ENCODE results near the gene RNU6-9.
"Not testable (repeated sequence)": the region's sequence is repeated elsewhere in the genome, so short reads cannot be mapped to it uniquely, and the experiment has no call there.

RNU6-9 gene

DNA sequence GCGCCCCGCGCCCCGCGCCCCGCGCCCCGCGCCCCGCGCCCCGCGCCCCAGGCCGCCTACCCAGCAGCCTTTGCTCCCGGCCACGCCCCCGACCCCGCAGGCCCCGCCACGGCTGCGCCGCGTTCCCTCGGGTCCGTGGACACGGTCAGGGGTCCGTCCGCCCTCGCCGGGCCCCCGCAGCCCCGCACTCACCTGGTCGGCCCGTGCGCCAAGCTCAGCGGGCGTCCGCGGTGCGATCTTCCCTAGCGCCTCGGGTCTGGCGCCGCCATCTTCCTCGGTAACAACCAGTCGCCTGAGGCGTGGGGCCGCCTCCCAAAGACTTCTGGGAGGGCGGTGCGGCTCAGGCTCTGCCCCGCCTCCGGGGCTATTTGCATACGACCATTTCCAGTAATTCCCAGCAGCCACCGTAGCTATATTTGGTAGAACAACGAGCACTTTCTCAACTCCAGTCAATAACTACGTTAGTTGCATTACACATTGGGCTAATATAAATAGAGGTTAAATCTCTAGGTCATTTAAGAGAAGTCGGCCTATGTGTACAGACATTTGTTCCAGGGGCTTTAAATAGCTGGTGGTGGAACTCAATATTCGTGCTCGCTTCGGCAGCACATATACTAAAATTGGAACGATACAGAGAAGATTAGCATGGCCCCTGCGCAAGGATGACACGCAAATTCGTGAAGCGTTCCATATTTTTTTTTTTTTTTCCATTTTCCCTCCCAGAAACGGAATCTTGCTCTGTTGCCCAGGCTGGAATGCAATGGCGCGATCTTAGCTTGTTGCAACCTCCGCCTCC, at the start of gene RNU6-9, which contains the start of gene MED16:
RNU6-9 (plus strand) TSS at position 591 of the 796 bp plus-strand sequence.
MED16 (minus strand) TSS at position 294 of the 796 bp plus-strand sequence. CDS start 2,056 bp downstream, outside the sequence.
- DNase-seq, result peak; percentile 86

DNA sequence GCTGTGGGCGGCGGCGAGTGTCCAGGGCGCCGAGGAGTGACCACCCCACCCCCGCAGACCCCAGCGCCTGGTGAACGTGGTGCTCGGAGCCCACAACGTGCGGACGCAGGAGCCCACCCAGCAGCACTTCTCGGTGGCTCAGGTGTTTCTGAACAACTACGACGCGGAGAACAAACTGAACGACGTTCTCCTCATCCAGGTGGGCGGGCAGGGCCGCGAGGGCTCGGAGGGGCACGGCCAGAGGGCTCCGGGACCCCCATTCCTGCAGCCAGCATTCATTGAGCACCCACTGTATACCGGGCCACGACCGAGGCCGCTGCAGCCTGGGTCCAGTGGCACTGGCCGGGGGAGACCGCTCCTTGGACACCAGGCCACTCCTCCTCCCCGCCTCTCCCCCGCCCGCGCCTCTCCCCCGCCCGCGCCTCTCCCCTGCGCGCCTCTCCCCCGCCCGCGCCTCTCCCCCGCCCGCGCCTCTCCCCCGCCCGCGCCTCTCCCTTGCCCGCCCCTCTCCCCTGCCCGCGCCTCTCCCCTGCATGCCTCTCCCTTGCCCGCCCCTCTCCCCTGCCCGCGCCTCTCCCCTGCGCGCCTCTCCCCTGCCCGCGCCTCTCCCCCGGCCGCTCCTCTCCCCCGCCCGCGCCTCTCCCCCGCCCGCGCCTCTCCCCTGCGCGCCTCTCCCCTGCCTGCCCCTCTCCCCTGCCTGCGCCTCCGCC, 49.3 kb upstream of the RNU6-9 start:
- DNase-seq, result no peak

DNA sequence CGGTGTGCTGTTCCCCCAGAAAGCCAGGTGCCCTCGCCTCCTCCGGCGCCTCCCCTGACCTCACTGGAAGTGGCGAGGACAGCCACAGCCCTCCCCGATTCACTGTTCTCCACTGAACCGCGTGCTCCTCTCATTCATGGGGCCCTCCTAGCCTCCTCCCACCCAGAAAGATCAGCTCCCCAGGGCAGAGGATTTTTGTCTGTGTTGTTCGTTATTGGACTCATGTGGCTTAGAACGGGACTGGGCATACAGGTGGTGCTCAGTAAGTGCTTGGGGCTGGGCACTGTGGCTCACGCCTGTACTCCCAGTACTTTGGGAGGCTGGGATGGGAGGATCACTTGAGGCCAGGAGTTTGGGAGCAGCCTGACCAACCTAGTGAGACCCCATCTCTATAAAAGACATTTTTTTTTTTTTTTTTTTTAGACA, 48.7 kb upstream of the RNU6-9 start:
- DNase-seq, result no peak

DNA sequence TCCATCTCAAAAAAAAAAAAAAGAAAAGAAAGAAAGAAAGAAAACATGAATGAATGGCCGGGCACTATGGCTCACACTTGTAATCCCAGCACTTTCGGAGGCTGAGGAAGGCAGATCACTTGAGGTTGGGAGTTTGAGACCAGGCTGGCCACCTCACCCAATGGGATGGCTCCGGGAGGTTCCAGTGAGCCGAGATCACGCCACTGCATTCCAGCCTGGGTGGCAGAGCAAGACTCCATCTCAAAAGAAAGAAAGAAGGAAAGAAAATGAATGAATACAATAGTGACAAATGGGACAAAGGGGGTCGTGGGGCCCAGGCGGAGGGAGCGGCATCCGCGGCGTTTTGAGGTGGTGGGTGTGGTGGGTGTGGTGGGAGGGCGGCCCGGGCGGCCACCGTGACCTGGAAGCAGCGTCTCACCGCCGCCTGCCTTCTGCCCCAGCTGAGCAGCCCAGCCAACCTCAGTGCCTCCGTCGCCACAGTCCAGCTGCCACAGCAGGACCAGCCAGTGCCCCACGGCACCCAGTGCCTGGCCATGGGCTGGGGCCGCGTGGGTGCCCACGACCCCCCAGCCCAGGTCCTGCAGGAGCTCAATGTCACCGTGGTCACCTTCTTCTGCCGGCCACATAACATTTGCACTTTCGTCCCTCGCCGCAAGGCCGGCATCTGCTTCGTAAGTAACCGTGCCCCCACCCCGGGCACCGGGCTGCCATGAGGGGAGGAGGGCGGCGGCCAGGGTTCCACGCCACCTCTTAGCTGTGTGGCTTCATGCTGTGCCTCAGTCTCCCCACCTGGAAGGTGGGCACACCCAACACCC, 47.4 kb upstream of the RNU6-9 start:
- DNase-seq, result no peak

DNA sequence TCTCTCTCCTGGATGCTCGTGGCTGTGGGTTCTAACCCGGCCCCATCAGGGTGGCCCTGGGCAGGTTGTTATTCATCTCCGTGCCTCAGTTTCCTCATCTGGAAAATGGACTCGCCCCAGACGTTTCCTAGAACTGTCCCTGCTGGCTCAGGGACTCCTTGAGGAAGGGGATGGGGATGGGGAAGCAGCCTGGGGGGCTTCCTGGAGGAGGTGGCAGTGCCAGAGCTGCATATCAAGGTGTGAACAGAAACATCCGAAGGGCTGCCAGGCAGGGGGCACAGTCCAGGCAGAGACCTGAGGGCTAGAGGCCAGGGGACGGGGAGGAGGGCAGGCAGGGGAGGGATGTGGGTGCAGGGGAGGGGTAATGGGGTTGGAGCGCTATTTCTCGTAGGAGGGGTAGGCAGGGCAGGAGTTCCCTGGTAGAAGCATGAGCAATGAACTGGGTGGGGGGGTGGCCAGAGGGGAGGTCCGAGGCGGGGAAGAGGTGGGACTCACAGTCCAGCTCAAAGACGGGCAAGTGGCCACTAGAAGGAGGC, 44.8 kb upstream of the RNU6-9 start:
- no peak for DNase-seq

DNA sequence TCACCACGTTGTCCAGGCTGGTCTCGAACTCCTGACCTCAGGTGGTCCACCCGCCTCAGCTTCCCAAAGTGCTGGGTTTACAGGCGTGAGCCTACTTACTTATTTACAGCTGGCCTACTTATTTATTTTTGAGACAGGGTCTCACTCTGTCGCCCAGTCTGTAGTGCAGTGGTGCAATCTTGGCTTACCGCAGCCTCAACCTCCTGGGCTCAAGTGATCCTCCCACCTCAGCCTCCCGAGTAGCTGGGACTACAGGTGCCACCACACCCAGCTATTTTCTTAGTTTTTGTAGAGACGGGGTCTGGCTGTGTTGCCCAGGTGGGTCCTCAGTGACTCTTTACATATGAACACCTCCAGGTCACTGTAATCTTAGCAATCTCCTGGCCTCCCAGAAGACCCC, 44.1 kb upstream of the RNU6-9 start:
- DNase-seq, result not testable (repeated sequence)

DNA sequence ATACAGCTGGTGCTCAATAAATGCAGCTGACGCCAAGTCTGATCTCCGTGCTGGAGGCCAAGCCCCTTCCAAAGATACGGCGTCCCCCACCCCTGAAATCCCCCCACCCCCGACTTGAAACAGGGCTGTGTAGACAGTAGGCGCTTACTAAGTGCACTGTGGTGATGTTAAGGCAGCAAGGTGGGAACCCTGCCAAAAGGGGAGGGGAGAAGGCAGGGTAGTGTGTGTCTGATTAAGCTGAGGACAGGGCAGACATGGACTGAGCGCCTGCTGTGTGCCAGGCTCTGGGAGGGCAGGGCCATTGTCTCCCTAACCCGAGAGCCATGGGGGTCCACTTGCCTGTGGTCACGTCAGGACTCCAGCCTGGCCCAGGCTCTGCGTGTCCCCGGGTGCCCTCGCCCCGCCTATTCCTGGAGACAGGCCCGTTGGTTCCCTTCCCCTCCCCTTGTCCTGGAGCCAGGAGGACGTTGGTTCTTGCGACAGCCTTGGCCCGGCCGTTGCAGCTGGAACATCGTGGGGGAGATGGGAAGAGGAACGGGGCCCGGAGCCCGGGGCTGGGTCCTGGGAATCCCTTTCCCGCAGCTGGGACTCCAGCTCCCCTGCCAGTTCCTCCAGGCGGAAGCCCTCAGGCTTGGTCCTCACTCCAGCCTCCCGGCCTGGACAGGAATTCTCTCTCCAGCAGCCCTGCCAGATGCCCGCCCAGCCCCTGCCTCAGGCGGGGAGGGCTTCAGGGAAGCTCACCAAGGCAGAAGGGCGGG, 42.9 kb upstream of the RNU6-9 start:
- no peak for DNase-seq

DNA sequence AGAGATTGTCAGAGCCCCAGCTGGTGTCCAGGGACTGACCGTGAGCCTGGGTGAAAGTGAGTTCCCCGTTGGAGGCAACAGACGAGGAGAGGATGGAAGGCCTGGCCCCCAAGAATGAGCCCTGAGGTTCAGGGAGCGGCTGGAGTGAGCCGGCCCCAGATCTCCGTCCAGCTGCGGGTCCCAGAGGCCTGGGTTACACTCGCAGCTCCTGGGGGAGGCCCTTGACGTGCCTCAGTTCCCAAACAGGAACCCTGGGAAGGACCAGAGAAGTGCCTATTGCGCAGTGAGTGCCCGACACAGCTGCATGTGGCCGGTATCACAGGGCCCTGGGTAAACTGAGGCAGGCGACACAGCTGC, 42.3 kb upstream of the RNU6-9 start:
- no peak for DNase-seq

DNA sequence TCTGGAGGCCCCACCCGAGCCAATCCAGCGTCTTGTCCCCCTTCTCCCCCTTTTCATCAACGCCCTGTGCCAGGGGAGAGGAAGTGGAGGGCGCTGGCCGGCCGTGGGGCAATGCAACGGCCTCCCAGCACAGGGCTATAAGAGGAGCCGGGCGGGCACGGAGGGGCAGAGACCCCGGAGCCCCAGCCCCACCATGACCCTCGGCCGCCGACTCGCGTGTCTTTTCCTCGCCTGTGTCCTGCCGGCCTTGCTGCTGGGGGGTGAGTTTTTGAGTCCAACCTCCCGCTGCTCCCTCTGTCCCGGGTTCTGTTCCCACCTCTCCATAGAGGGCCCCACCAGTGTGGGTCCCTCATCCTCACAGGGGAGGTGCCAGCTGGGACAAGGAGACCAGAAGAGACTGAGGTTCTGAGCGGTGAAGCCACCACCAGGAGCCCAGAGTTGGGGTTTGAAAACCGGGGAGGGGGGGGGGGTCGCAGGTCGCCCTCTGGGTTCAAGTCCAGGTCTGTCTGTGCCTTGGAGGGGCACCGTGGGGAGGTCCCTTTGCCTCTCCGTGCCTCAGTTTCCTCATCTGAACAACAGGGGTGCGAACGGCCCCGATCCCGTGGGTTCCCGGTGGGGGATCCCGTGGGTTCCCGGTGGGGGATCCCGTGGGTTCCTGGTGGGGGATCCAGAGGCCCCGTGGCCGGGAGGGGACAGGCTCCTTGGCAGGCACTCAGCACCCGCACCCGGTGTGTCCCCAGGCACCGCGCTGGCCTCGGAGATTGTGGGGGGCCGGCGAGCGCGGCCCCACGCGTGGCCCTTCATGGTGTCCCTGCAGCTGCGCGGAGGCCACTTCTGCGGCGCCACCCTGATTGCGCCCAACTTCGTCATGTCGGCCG, 40.9 kb upstream of the RNU6-9 start, which contains the start of gene ELANE:
ELANE (plus strand) TSS at position 168 of the 878 bp plus-strand sequence; CDS start at position 194, 26 bp downstream.
- no peak for DNase-seq

DNA sequence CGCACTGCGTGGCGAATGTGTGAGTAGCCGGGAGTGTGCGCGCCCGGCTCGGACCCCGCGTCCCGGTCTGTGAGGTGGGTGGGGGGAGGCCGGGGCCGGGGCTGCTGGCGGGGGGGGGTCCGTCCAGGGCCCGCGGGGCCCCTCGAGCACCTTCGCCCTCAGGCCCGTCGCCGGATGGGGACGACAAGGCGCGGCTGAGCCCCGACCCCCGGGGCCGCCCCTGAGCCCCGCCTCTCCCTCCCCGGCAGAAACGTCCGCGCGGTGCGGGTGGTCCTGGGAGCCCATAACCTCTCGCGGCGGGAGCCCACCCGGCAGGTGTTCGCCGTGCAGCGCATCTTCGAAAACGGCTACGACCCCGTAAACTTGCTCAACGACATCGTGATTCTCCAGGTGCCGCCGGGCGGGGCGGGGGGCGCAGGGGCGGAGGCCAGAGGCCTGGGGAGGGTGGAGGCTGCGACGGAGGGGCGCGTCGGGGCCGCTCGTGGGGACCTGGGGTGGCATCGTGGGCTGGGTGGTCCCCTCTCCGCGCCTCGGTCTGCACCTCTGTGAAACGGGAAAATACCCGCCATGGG, 40.2 kb upstream of the RNU6-9 start:
- no peak for DNase-seq

DNA sequence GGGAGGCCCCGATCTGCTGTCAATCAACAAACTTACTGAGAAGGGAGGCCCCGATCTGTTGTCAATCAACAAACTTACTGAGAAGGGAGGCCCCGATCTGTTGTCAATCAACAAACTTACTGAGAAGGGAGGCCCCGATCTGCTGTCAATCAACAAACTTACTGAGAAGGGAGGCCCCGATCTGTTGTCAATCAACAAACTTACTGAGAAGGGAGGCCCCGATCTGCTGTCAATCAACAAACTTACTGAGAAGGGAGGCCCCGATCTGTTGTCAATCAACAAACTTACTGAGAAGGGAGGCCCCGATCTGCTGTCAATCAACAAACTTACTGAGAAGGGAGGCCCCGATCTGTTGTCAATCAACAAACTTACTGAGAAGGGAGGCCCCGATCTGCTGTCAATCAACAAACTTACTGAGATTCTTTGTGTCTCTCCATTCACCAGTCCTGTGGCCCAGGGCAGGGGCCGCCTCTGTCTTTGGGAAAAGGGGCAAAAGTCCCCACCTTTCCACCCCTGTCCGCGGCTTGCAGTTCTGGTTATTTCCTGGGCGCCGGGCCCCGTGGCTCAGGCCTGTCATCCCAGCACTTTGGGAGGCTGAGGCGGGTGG, 39.6 kb upstream of the RNU6-9 start:
- not testable (repeated sequence) for DNase-seq

DNA sequence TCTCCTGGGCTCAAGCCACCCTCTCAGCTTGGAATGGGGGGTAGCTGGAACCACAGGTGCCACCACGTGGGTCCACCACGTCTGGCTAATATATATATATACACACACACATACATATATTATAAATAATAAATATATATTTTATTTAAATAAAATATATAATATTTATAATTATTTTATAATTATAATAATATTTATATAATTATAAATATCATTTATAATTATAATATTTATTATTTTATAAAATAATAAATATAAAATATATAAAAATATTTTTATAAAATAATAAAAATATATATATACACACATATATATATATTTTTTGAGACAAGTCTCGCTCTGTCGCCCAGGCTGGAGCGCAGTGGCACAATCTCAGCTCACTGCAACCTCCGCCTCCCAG, 38.7 kb upstream of the RNU6-9 start:
- DNase-seq, result no peak

DNA sequence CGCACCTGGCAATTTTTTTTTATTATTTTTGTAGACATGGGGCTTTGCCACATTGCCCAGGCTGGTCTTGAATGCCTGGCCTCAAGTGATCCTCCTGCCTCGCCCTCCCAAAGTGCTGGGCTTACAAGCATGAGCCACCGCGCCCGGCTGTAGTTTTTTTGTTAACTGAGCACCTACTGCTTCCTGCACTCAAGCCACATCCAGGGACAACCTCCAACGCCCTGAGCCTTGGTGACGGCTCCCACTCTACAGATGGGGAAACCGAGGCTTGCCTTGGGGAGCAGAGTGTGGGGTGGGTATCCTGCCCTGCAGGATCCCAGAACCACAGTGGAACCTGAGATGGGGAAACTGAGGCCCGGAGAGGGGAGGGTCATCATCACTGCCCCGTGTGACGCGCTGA, 38.1 kb upstream of the RNU6-9 start:
- DNase-seq, result no peak

DNA sequence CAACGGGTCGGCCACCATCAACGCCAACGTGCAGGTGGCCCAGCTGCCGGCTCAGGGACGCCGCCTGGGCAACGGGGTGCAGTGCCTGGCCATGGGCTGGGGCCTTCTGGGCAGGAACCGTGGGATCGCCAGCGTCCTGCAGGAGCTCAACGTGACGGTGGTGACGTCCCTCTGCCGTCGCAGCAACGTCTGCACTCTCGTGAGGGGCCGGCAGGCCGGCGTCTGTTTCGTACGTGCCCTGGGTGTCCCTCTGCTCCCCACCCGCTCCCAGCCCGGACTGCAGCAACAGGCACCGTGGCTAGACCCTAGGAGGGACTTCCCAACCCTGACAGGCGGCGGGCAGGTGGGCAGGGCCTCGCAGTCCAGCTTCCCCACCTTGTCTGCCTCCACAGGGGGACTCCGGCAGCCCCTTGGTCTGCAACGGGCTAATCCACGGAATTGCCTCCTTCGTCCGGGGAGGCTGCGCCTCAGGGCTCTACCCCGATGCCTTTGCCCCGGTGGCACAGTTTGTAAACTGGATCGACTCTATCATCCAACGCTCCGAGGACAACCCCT, 37.6 kb upstream of the RNU6-9 start:
- DNase-seq, result no peak

DNA sequence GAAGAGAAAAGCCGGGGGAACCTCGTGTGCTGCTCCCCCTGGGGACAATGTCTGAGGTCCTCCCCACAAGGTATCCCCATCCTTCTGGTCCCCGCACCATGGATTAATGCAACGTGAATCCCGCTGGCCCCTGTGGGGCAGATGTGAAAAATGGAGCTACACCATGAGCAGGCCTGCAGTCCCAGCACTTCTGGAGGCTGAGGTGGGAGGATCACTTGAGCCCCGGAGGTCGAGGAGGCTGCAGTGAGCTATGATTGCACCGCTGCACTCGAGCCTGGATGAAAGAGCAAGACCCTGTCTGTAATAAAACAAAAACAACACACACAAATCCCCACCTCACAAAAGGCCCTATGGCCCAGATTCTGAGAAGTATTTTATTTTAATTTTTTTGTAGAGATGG, 35.0 kb upstream of the RNU6-9 start:
- no peak for DNase-seq

DNA sequence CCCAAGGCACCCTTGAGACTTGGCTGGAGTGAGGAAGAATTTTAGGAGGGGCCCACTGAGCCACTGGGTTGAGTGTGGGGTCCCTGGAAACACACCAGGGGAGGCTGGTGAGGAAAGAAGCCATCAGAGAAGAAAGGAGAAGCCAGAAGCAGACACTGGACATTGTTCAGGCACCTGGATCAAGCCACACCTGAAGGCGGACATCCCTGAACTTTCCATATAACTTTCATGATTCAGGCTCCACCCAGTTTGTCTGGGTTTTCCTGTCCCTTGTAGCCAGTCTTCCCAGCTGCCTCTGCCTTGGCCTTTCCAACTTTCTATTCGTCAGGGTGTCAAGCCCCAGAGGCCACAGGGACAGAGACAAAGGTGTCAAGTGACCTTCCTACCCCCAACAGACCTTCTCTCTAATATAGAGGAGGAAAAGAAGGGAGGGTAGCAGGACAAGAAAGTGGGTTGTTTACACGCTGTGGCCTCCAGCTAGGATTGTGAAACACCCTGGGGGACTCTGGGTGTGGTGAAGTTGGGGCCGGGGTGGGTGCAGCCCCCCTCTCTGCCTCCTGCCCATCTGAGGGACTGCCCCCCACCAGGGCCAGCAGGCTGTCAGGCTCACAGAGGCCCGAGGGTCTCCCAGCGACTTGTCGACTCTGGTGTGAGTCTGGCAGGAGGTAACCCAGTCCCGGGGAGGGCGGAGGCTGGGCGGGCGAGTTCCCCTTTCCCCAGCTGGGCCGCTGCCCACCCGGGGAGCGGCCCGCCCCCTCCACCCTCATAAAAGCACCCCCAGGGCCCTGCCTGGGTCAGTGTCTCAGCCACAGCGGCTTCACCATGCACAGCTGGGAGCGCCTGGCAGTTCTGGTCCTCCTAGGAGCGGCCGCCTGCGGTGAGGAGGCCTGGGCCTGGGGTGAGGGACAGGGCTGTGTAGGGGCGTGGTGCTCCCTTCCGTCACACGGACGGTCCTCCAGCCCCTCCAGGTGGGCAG, 34.1 kb upstream of the RNU6-9 start, which contains the start of gene CFD:
CFD (plus strand) TSS at position 797 of the 976 bp plus-strand sequence; CDS start at position 823, 26 bp downstream.
- no peak for DNase-seq

DNA sequence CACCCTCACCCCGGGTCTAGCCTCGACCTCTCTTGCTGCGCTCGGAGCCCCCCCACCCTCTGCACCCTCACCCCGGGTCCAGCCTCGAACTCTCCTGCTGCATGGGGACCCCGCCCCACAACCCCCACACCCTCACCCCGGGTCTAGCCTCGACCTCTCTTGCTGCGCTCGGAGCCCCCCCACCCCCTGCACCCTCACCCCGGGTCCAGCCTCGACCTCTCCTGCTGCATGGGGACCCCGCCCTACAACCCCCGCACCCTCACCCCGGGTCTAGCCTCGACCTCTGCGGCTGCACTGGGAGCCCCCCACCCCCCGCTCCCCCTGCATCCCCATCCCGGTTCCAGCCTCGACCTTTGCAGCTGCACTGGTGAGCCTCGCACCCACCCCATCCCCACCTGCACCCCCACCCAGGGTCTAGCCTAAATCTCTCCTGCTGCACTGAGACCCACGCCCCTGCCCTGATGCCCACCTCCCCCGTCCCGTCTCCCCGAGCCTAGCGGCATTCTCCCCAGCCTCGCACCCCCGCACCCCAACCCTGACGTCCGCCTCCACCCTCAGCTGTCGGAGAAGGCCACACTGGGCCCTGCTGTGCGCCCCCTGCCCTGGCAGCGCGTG, 32.0 kb upstream of the RNU6-9 start:
- DNase-seq, result no peak

Data from stimulated activated CD4-positive, alpha-beta T cell treated with anti-CD3 and anti-CD28 coated beads, Interleukin-4, amount 100 ng/mL, for 1 hour (primary cell).